ENCODE data around the gene EPS8. TPM values are rescaled to one million over a fixed set of nuclear protein-coding genes. Genes with fewer than 3 reads are reported as not detected.

EPS8 gene
- total RNA-seq, 1 donor from 2014 or later = 58.2 TPM

DNA sequence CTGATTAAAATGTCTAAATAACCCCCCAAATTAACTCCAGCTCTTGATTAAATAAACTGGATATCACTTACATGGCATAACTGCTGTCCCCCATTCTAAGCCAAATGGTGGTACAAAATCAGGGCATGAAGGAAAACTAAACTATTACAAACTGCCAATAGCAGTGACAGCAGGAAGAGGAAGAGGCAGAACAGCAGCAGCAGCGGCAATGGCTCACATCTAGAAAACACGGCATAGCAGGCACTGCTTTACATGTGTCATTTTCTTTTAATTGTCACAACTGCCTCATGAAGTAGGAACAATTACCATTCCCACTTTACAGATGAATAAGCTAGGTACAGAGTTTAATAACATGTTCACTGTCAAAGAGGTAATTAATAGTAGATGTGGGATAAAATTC lies 92.0 kb downstream of the EPS8 start:
- no peaks in the 10 kb centered on the region for H3K9me3 ChIP-seq
- H3K4me3 ChIP-seq = no peak overlapping the region
- no peaks in the 10 kb centered on the region for H3K27me3 ChIP-seq
- peaks cover 33% of the 10 kb centered on the region for H3K4me1 ChIP-seq
- ATAC-seq = no peak
- peak overlapping the region; percentile 44 for H3K27ac ChIP-seq
- H3K36me3 ChIP-seq = no peaks in the 10 kb centered on the region
- intact Hi-C loops (cut with DNase I) = no loop called here
- no peak for TF ChIP-seq CTCF (IDR thresholded peaks at IDR 0.05)
- no peak for DNase-seq

- ATAC-seq = no peak
- H3K27ac ChIP-seq = no peak overlapping the region
- H3K4me3 ChIP-seq = no peak overlapping the region
These were observed 95.8 kb downstream of the EPS8 start for GRCh38 chr12:15693228-15693911.

DNA sequence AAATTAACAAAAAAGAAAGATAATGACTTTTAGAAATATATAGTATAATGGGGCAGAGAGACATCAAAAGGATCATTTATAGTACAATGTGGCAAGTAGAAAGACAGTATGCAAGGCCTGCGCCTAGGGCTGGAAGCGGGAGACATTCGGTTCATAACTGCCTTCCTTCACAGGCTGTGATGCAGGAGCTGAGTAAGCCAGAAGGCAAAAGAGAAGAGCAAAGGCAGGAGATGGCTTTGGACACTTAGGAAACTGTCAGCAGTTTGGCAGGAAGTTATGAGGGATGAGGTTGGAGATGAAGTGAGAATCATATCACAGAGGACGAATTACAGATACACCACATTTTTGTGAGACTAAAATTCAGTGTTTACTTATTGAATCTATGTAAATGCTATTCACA lies 97.8 kb downstream of the EPS8 start:
- H3K27ac ChIP-seq = no peak overlapping the region
- no peak for DNase-seq
- no peak for TF ChIP-seq CTCF (IDR thresholded peaks at IDR 0.05)
- H3K9me3 ChIP-seq = no peaks in the 10 kb centered on the region
- no peaks in the 10 kb centered on the region for H3K27me3 ChIP-seq
- no peak overlapping the region for H3K4me3 ChIP-seq
- H3K36me3 ChIP-seq = no peaks in the 10 kb centered on the region
- intact Hi-C loops (cut with DNase I) = no loop called here
- no peak for ATAC-seq
- peaks cover 35% of the 10 kb centered on the region for H3K4me1 ChIP-seq

More at GRCh38 chr12:15693228-15693911, 95.8 kb downstream of the EPS8 start:
- intact Hi-C loops (cut with DNase I) = no loop called here
- Histone ChIP-seq H3K9me3 (no peaks in the 10 kb centered on the region), H3K36me3 (no peaks in the 10 kb centered on the region), H3K27me3 (no peaks in the 10 kb centered on the region), H3K4me1 (peaks cover 37% of the 10 kb centered on the region)
- TF ChIP-seq CTCF (IDR thresholded peaks at IDR 0.05) = no peak
- no peak for DNase-seq

DNA sequence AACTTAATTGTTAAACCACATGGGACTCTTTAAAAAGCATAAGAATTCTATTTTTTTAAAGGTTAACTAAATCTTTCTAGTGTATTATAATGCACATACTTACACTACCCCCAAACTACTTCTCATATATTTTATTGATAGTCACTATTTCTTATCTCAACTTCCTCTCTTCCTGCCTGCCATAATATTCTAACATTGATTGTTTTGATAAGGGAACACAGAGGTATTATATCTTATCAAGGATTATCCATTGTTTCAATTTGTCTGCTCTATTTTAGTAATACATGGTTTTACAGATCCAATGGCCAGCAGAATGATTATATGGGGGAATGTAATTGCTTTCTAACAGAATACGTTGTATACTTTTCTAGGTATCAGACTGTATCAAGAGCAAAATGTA lies 98.9 kb downstream of the EPS8 start:
- no peak for TF ChIP-seq CTCF (IDR thresholded peaks at IDR 0.05)

GRCh38 chr12:15689751-15690191 lies 99.4 kb downstream of the EPS8 start:
- ATAC-seq (no peak), DNase-seq (no peak)
- H3K9me3 ChIP-seq = no peaks in the 10 kb centered on the region
- H3K36me3 ChIP-seq = no peaks in the 10 kb centered on the region
- H3K4me3 ChIP-seq = no peak overlapping the region
- H3K27me3 ChIP-seq = no peaks in the 10 kb centered on the region
- TF ChIP-seq CTCF (IDR thresholded peaks at IDR 0.05) = no peak
- intact Hi-C loops (cut with DNase I) = no loop called here
- peaks cover 35% of the 10 kb centered on the region for H3K4me1 ChIP-seq
- no peak overlapping the region for H3K27ac ChIP-seq

More for the DNA sequence above, 98.9 kb downstream of the EPS8 start:
- Histone ChIP-seq H3K27me3 (no peaks in the 10 kb centered on the region), H3K9me3 (no peaks in the 10 kb centered on the region), H3K36me3 (no peaks in the 10 kb centered on the region), H3K4me1 (peaks cover 35% of the 10 kb centered on the region), H3K4me3 (no peak overlapping the region), H3K27ac (no peak overlapping the region)
- ATAC-seq = no peak
- intact Hi-C loops (cut with DNase I) = no loop called here
- DNase-seq = no peak
